Kidney (tissue), 14 donors: ENCODE measurements around the gene MEF2D. TPM values are rescaled to one million over a fixed set of nuclear protein-coding genes. Genes with fewer than 3 reads are reported as not detected.

Experiments used
- DNase-seq, 5 donors: peaks; one replicate each; pipeline ENCODE4 v3.0.0-alpha.2; 2013 to 2020
- FAIRE-seq: peaks from 2 replicates; lab custom pipeline; 2012; peaks lifted over from hg19 to GRCh38; lab: Jason Lieb, UNC
- H3K27ac ChIP-seq, 2 donors: one replicate each; pipeline ENCODE4 v1.7.0; 2013; ENCODE audit warnings: low read depth in 2 of 2, low read length in 2 of 2, inconsistent platforms in 1 of 2
- H3K27me3 ChIP-seq: one replicate; pipeline ENCODE4 v1.7.1; 2013; ENCODE audit warnings: low read length, inconsistent platforms; ENCODE audit not compliant: control insufficient read depth, insufficient read depth
- H3K36me3 ChIP-seq, 3 donors: one replicate each; pipeline versions ENCODE4 v1.7.0 to v1.7.1; 2013; ENCODE audit warnings: low read length in 3 of 3, control low read depth in 1 of 3, inconsistent platforms in 1 of 3; ENCODE audit not compliant: insufficient read depth in 3 of 3, control insufficient read depth in 2 of 3
- H3K4me1 ChIP-seq, 3 donors: one replicate each; pipeline versions ENCODE4 v1.7.0 to v1.7.1; 2013; ENCODE audit warnings: low read length in 3 of 3, inconsistent platforms in 1 of 3, low read depth in 1 of 3; ENCODE audit not compliant: control insufficient read depth in 2 of 3, insufficient read depth in 2 of 3
- H3K4me3 ChIP-seq, 3 donors: one replicate each; pipeline versions ENCODE4 v1.7.0 to v1.8.1; 2013; ENCODE audit warnings: low read length in 3 of 3, control low read depth in 1 of 3, inconsistent platforms in 1 of 3
- H3K9ac ChIP-seq, 3 donors: one replicate each; pipeline versions ENCODE4 v1.7.0 to v1.7.1; 2013; ENCODE audit warnings: low read length in 3 of 3, control low read depth in 1 of 3, inconsistent platforms in 1 of 3
- H3K9me3 ChIP-seq, 3 donors: one replicate each; pipeline versions ENCODE4 v1.7.0 to v1.7.1; 2013; ENCODE audit warnings: low read length in 3 of 3, control low read depth in 1 of 3, inconsistent platforms in 1 of 3; ENCODE audit not compliant: control insufficient read depth in 2 of 3, insufficient read depth in 1 of 3
- CTCF ChIP-seq: IDR thresholded peaks from 3 replicates; pipeline ENCODE4 v1.5.1; 2012; ENCODE audit warnings: mild to moderate bottlenecking, moderate library complexity, borderline replicate concordance; ENCODE audit not compliant: insufficient read depth; ENCODE audit errors: extremely low read depth
- intact Hi-C: fragments of 100-400 bp; cut with DNase I; formaldehyde crosslinking; loops from one replicate; pipeline ENCODE4 v1.11.1; 2022
- polyA plus RNA-seq: library from polyadenylated mRNA; stranded (reverse); fragments of 350-450 nt; fragmentation: Illumina TruSeq; extraction: RNeasy Lipid Tissue Mini Kit (QIAGEN cat#74804); gene quantifications from one replicate; pipeline ENCODE4 v1.2.3, GENCODE V29; 2014; ENCODE audit warnings: low read depth, low replicate concordance; ENCODE audit not compliant: insufficient read depth
- total RNA-seq: library from RNA; stranded (reverse); fragmentation: NEBNext Ultra II Directional; extraction: Animal tissue kit (Norgen Biotek cat#: 25700); gene quantifications from one replicate; pipeline ENCODE4 v1.2.1, GENCODE V29; 2021
- donor health status: control.
- donor health status: control.
- donor health status: control.
- donor health status: control.
- donor health status: control.
- donor health status: DM: yes; HTN: yes; CAD: no.
- donor health status: Normal renal cell carcinoma (clear cell type).

Gene MEF2D
- total and polyA plus RNA-seq, 2 donors from 2014 or later: 13.7 to 49.3 TPM

GRCh38 chr1:156510709-156511108 is 10.1 kb upstream of the MEF2D start:
- Histone ChIP-seq H3K27ac (no peak overlapping the region), H3K4me3 (no peak overlapping the region), H3K27me3 (no peaks in the 10 kb centered on the region), H3K9ac (no peak overlapping the region), H3K36me3 (no peaks in the 10 kb centered on the region), H3K4me1 (peaks cover 0 to 9% (median 4%) of the 10 kb centered on the region in 3 donors), H3K9me3 (no peaks in the 10 kb centered on the region)
- TF ChIP-seq CTCF: no peak
- FAIRE-seq (no peak), DNase-seq (peak in 2 of 5 donors; percentile 37 to 95)
- intact Hi-C loops: no loop called here

- H3K4me1 ChIP-seq: peaks cover 0 to 13% (median 7%) of the 10 kb centered on the region in 3 donors
- H3K27ac ChIP-seq: no peak overlapping the region
- intact Hi-C loops: no loop called here
- H3K9ac ChIP-seq: no peak overlapping the region
- H3K36me3 ChIP-seq: no peaks in the 10 kb centered on the region
- H3K4me3 ChIP-seq: no peak overlapping the region
- DNase-seq (peak in 4 of 5 donors; percentile 25 to 46 (median 39)), FAIRE-seq (no peak)
- H3K27me3 ChIP-seq: no peaks in the 10 kb centered on the region
- no peak for TF ChIP-seq CTCF
- no peaks in the 10 kb centered on the region for H3K9me3 ChIP-seq
Observed at GRCh38 chr1:156509424-156510034, 9.0 kb upstream of the MEF2D start.

- intact Hi-C loops: no loop called here
- peaks cover 0 to 19% (median 14%) of the 10 kb centered on the region in 3 donors for H3K4me1 ChIP-seq
- FAIRE-seq: no peak
Observed at GRCh38 chr1:156508955-156509234, 8.3 kb upstream of the MEF2D start.

More at GRCh38 chr1:156508955-156509234, 8.3 kb upstream of the MEF2D start:
- H3K27ac ChIP-seq: peak overlapping the region; percentile 43 to 62
- no peaks in the 10 kb centered on the region for H3K36me3 ChIP-seq
- no peaks in the 10 kb centered on the region for H3K27me3 ChIP-seq
- no peak for DNase-seq
- H3K4me3 ChIP-seq: no peak overlapping the region
- no peak overlapping the region for H3K9ac ChIP-seq
- H3K9me3 ChIP-seq: no peaks in the 10 kb centered on the region
- TF ChIP-seq CTCF: no peak
